Lung (tissue), 12 donors: ENCODE data around the gene COG5. TPM values are rescaled to one million over a fixed set of nuclear protein-coding genes. Genes with fewer than 3 reads are reported as not detected.

Experiments used
- ATAC-seq: fragments of 200-7000 bp; cut with Tn5 transposase; one replicate; pipeline ENCODE4 v1.9.1; 2020; ENCODE audit warnings: moderate number of reproducible peaks; ENCODE audit not compliant: insufficient read depth, low FRiP score
- DNase-seq, 3 donors: peaks; one replicate each; pipeline ENCODE4 v3.0.0-alpha.2; 2013 to 2017
- H3K27ac ChIP-seq, 2 donors: one replicate each; pipeline ENCODE4 v1.5.1; 2013; ENCODE audit warnings: mild to moderate bottlenecking in 2 of 2, moderate library complexity in 2 of 2, control low read depth in 1 of 2, inconsistent platforms in 1 of 2, low read depth in 1 of 2, low read length in 1 of 2
- H3K27me3 ChIP-seq, 3 donors: one replicate each; pipeline ENCODE4 v1.5.1; 2013; ENCODE audit warnings: low read length in 2 of 3; ENCODE audit not compliant: control insufficient read depth in 3 of 3, insufficient read depth in 3 of 3
- H3K36me3 ChIP-seq, 4 donors: one replicate each; pipeline ENCODE4 v1.5.1; 2013; ENCODE audit warnings: low read length in 4 of 4, mild to moderate bottlenecking in 1 of 4, moderate library complexity in 1 of 4; ENCODE audit not compliant: control insufficient read depth in 4 of 4, insufficient read depth in 4 of 4
- H3K4me1 ChIP-seq, 5 donors: one replicate each; pipeline ENCODE4 v1.5.1; 2013; ENCODE audit warnings: low read length in 5 of 5, mild to moderate bottlenecking in 2 of 5, moderate library complexity in 1 of 5; ENCODE audit not compliant: control insufficient read depth in 5 of 5, insufficient read depth in 5 of 5
- H3K4me3 ChIP-seq: one replicate; pipeline ENCODE4 v1.5.1; 2013; ENCODE audit warnings: mild to moderate bottlenecking, control low read depth, moderate library complexity
- H3K9ac ChIP-seq, 2 donors: one replicate each; pipeline ENCODE4 v1.5.1; 2013; ENCODE audit warnings: low read length in 2 of 2, control low read depth in 1 of 2; ENCODE audit not compliant: insufficient read depth in 1 of 2
- H3K9me3 ChIP-seq, 4 donors: one replicate each; pipeline ENCODE4 v1.5.1; 2013; ENCODE audit warnings: low read length in 3 of 4, mild to moderate bottlenecking in 1 of 4, moderate library complexity in 1 of 4; ENCODE audit not compliant: control insufficient read depth in 4 of 4, insufficient read depth in 3 of 4
- CTCF ChIP-seq: IDR thresholded peaks from 2 replicates; pipeline ENCODE4 v1.5.1; 2012; ENCODE audit warnings: mild to moderate bottlenecking; ENCODE audit errors: control extremely low read depth, extremely low read depth
- WGBS, 2 donors: extraction: QIAGEN DNeasy Blood & Tissue Kit; methylation state at CpG; one replicate each; pipeline ENCODE4 v1.1.7; 2013; 5-methylcytosine and 5-hydroxymethylcytosine counted together
- polyA plus RNA-seq, 2 donors: library from polyadenylated mRNA; stranded (reverse); fragments of 200-250 nt; gene quantifications; one replicate each; pipeline ENCODE4 v1.2.1, GENCODE V29; 2013
- total RNA-seq, 2 donors: library from RNA; depleted of rRNA in 1 of 2; stranded (reverse); fragments of >200 nt in 1 of 2; gene quantifications; one replicate each; pipeline ENCODE4 v1.2.1, GENCODE V29; 2014 to 2021
- donor health status: control.
- donor health status: control.
- donor health status: Bipolar disorder and iron deficiency.
- donor health status: healthy.
- donor health status: DM: yes; HTN: yes; CAD: no.

COG5 gene
- total and polyA plus RNA-seq, 4 donors = 5.6 to 101 (median 27.2) TPM

- H3K4me1 ChIP-seq = peaks cover 0 to 8% (median 0%) of the 10 kb centered on the region in 5 donors
- H3K27ac ChIP-seq = peak overlapping the region; percentile 98 to 100
- WGBS, 2 donors = 39 to 54% methylated on average over 10 of the region's 10 CpGs
- no peaks in the 10 kb centered on the region for H3K9me3 ChIP-seq
- DNase-seq (peak in 1 of 3 donors; percentile 4), ATAC-seq (no peak)
- H3K27me3 ChIP-seq = no peaks in the 10 kb centered on the region
- peak overlapping the region; percentile 87 for H3K4me3 ChIP-seq
- peaks cover 1 to 13% (median 7%) of the 10 kb centered on the region in 4 donors for H3K36me3 ChIP-seq
- TF ChIP-seq CTCF = no peak
- H3K9ac ChIP-seq = peak overlapping the region; percentile 84 to 97
Measured at GRCh38 chr7:107580716-107581383, 17.1 kb upstream of the COG5 start.

- DNase-seq = peak; percentile 78 to 80 (median 79)
- Histone ChIP-seq H3K9me3 (no peaks in the 10 kb centered on the region), H3K4me3 (peak within 1 kb of the TSS; percentile 87), H3K27me3 (no peaks in the 10 kb centered on the region), H3K27ac (peak within 1 kb of the TSS; percentile 98 to 100), H3K36me3 (peaks cover 0 to 10% (median 6%) of the 10 kb centered on the region in 4 donors), H3K4me1 (peaks cover 0 to 8% (median 0%) of the 10 kb centered on the region in 5 donors), H3K9ac (peak within 1 kb of the TSS; percentile 91 to 97)
- ATAC-seq = peak; percentile 98
- TF ChIP-seq CTCF = no peak
- WGBS, 2 donors = 1% methylated on average over 57 to 89 of the region's 89 CpGs
Measured at GRCh38 chr7:107579885-107580715, 16.4 kb upstream of the COG5 start, which contains the start of gene BCAP29. TSS of gene BCAP29 (plus strand) at chr7:107580246. CDS start at chr7:107580773, 527 bp downstream.

GRCh38 chr7:107579554-107579884 lies 15.8 kb upstream of the COG5 start:
- peak overlapping the region; percentile 98 to 100 for H3K27ac ChIP-seq
- no peak for ATAC-seq
- H3K27me3 ChIP-seq = no peaks in the 10 kb centered on the region
- no peaks in the 10 kb centered on the region for H3K9me3 ChIP-seq
- peaks cover 0 to 8% (median 2%) of the 10 kb centered on the region in 4 donors for H3K36me3 ChIP-seq
- DNase-seq = peak in 1 of 3 donors; percentile 48
- peak overlapping the region; percentile 91 to 97 for H3K9ac ChIP-seq
- no peak for TF ChIP-seq CTCF
- 2% methylated on average over 9 of the region's 9 CpGs for WGBS, 2 donors
- peaks cover 0 to 7% (median 0%) of the 10 kb centered on the region in 5 donors for H3K4me1 ChIP-seq
- H3K4me3 ChIP-seq = peak overlapping the region; percentile 87
